CD4-positive, alpha-beta T cell (primary cell): ENCODE data around the gene ENG. TPM values are rescaled to one million over a fixed set of nuclear protein-coding genes. Genes with fewer than 3 reads are reported as not detected.

Experiments
- ATAC-seq: fragments of 200-7000 bp; cut with Tn5 transposase; one replicate; pipeline ENCODE4 v1.10.0; 2022; ENCODE audit warnings: mild to moderate bottlenecking; ENCODE audit not compliant: poor library complexity
- CTCF ChIA-PET: fragments of 350-600 bp; sonication (Branson Sonifier 250); formaldehyde crosslinking; loops from one replicate; lab custom pipeline; 2021; ENCODE audit warnings: antibody characterized with exemption, inconsistent platforms; lab: Charles Lee
- POLR2A ChIA-PET: fragments of 350-600 bp; sonication (Branson Sonifier 250); formaldehyde crosslinking; loops from one replicate; lab custom pipeline; 2021; ENCODE audit warnings: antibody characterized with exemption, inconsistent platforms; lab: Charles Lee
- DNase-seq, 14 experiments: peaks; one replicate each; pipeline ENCODE4 v3.0.0-alpha.2; 2013 to 2020; ENCODE audit warnings: mixed read lengths in 2 of 14
- H3K27ac ChIP-seq, 2 donors: one replicate each; pipeline versions ENCODE4 v1.5.1 to v1.7.0; 2013; ENCODE audit warnings: low read length in 2 of 2, low read depth in 1 of 2, mild to moderate bottlenecking in 1 of 2
- H3K27me3 ChIP-seq, 2 experiments: 1 replicate in 1 of 2; 2 replicates in 1 of 2; pipeline versions ENCODE4 v1.6.1 to v1.7.0; 2013; ENCODE audit warnings: low read length in 2 of 2, control low read depth in 1 of 2, mild to moderate bottlenecking in 1 of 2, moderate library complexity in 1 of 2; ENCODE audit not compliant: insufficient read depth in 2 of 2, control insufficient read depth in 1 of 2
- H3K36me3 ChIP-seq: one replicate; pipeline ENCODE4 v1.6.1; 2013; ENCODE audit warnings: low read length, control low read depth; ENCODE audit not compliant: insufficient read depth
- H3K4me1 ChIP-seq: one replicate; pipeline ENCODE4 v1.6.1; 2013; ENCODE audit warnings: low read length, control low read depth; ENCODE audit not compliant: insufficient read depth
- H3K4me3 ChIP-seq: one replicate; pipeline ENCODE4 v1.5.1; 2013; ENCODE audit warnings: mild to moderate bottlenecking, low read length, moderate library complexity
- H3K9me3 ChIP-seq, 2 experiments: 1 replicate in 1 of 2; 2 replicates in 1 of 2; pipeline versions ENCODE4 v1.6.1 to v1.7.0; 2013; ENCODE audit warnings: low read length in 2 of 2, mild to moderate bottlenecking in 2 of 2, control low read depth in 1 of 2, moderate library complexity in 1 of 2; ENCODE audit not compliant: control insufficient read depth in 1 of 2, insufficient read depth in 1 of 2
- H3K27ac Mint-ChIP-seq: one replicate; pipeline ENCODE4 v1.8.0; 2020; ENCODE audit warnings: mixed read lengths
- H3K27me3 Mint-ChIP-seq: one replicate; pipeline ENCODE4 v1.8.0; 2021; ENCODE audit warnings: mixed read lengths
- H3K36me3 Mint-ChIP-seq: one replicate; pipeline ENCODE4 v1.8.0; 2021; ENCODE audit warnings: low read depth, mixed read lengths
- H3K4me1 Mint-ChIP-seq: one replicate; pipeline ENCODE4 v1.8.0; 2021; ENCODE audit warnings: low read depth, mixed read lengths
- H3K4me3 Mint-ChIP-seq: one replicate; pipeline ENCODE4 v1.8.0; 2020; ENCODE audit warnings: mild to moderate bottlenecking, mixed read lengths
- H3K9me3 Mint-ChIP-seq: one replicate; pipeline ENCODE4 v1.8.0; 2020; ENCODE audit warnings: mixed read lengths
- intact Hi-C, 2 experiments: fragments of 100-400 bp; cut with DNase I in 1 of 2; cut with micrococcal nuclease in 1 of 2; formaldehyde crosslinking; loops; one replicate each; pipeline versions ENCODE4 v1.15.1 to v1.9.0; 2023 to 2025; cut with DNase I, micrococcal nuclease
- total RNA-seq, 174 experiments: library from RNA in 2 of 174; stranded (reverse) in 2 of 174; gene quantifications; one replicate each; pipeline ENCODE4 v1.2.3 and lab custom pipeline; 2021 to 2026
- TF ChIP-seq, protein P1 (sequence below): fragments of 200-600 bp; IDR thresholded peaks from one replicate; pipeline ENCODE4 v1.8.0; 2022; ENCODE audit warnings: antibody characterized with exemption, mild to moderate bottlenecking

Gene ENG
- total RNA-seq, 2 experiments from 2014 or later, result 2.5 to 2.6 TPM

GRCh38 chr9:127769929-127770582 lies 84.4 kb downstream of the ENG start:
- peaks cover 83% of the 10 kb centered on the region for H3K4me1 ChIP-seq
- H3K27ac ChIP-seq, result peak overlapping the region; percentile 90 to 91
- intact Hi-C loops, result no loop called here
- H3K4me1 Mint-ChIP-seq, result peaks cover 78% of the 10 kb centered on the region
- peak in 2 of 14 experiments; percentile 43 to 53 for DNase-seq
- peak overlapping the region; percentile 90 for H3K4me3 Mint-ChIP-seq
- ChIA-PET POLR2A (interaction anchor here (0.8 to 3.8 kb wide), 9 partner anchors 8 to 295 kb away, joined by 3 to 45 read pairs (median 11); partner anchors contain the start of genes CDK9, SH2D3C, ST6GALNAC4 and ST6GALNAC6), CTCF (interaction anchor here (0.6 to 4.6 kb wide), 9 partner anchors 9 to 151 kb away, joined by 3 to 24 read pairs (median 4); partner anchors contain the start of genes CDK9 and TOR2A)
- H3K9me3 ChIP-seq, result no peaks in the 10 kb centered on the region
- peak overlapping the region; percentile 69 for H3K4me3 ChIP-seq
- H3K27ac Mint-ChIP-seq, result peak overlapping the region; percentile 97
- no peaks in the 10 kb centered on the region for H3K9me3 Mint-ChIP-seq
- H3K36me3 Mint-ChIP-seq, result peaks cover 75% of the 10 kb centered on the region
- H3K36me3 ChIP-seq, result peaks cover 63% of the 10 kb centered on the region
- TF ChIP-seq, protein P1, sequence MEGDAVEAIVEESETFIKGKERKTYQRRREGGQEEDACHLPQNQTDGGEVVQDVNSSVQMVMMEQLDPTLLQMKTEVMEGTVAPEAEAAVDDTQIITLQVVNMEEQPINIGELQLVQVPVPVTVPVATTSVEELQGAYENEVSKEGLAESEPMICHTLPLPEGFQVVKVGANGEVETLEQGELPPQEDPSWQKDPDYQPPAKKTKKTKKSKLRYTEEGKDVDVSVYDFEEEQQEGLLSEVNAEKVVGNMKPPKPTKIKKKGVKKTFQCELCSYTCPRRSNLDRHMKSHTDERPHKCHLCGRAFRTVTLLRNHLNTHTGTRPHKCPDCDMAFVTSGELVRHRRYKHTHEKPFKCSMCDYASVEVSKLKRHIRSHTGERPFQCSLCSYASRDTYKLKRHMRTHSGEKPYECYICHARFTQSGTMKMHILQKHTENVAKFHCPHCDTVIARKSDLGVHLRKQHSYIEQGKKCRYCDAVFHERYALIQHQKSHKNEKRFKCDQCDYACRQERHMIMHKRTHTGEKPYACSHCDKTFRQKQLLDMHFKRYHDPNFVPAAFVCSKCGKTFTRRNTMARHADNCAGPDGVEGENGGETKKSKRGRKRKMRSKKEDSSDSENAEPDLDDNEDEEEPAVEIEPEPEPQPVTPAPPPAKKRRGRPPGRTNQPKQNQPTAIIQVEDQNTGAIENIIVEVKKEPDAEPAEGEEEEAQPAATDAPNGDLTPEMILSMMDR, result no peak
- no peak for ATAC-seq
- no peaks in the 10 kb centered on the region for H3K27me3 ChIP-seq
- no peaks in the 10 kb centered on the region for H3K27me3 Mint-ChIP-seq

- peaks cover 81% of the 10 kb centered on the region for H3K4me1 ChIP-seq
- Mint-ChIP-seq H3K27ac (peak overlapping the region; percentile 86), H3K9me3 (no peaks in the 10 kb centered on the region), H3K4me3 (peak overlapping the region; percentile 54), H3K27me3 (no peaks in the 10 kb centered on the region), H3K4me1 (peaks cover 80% of the 10 kb centered on the region), H3K36me3 (peaks cover 79% of the 10 kb centered on the region)
- ChIA-PET POLR2A (interaction anchor here (0.9 to 3.8 kb wide), 7 partner anchors 10 to 147 kb away, joined by 3 to 45 read pairs (median 15); partner anchors contain the start of genes CDK9, PTRH1, SH2D3C and ST6GALNAC4), CTCF (interaction anchor here (0.8 to 4.6 kb wide), 4 partner anchors 16 to 152 kb away, joined by 3 to 24 read pairs (median 4); partner anchors contain the start of genes CDK9 and TOR2A)
- no peak overlapping the region for H3K4me3 ChIP-seq
- TF ChIP-seq, protein P1, result no peak
- DNase-seq (no peak), ATAC-seq (no peak)
- intact Hi-C loops, result no loop called here
- H3K27me3 ChIP-seq, result no peaks in the 10 kb centered on the region
- H3K9me3 ChIP-seq, result no peaks in the 10 kb centered on the region
- H3K36me3 ChIP-seq, result peaks cover 67% of the 10 kb centered on the region
- peak overlapping the region; percentile 47 to 90 for H3K27ac ChIP-seq
These were observed 85.4 kb downstream of the ENG start for GRCh38 chr9:127769101-127769500.

GRCh38 chr9:127768698-127769097 lies 85.8 kb downstream of the ENG start:
- H3K4me1 ChIP-seq, result peaks cover 81% of the 10 kb centered on the region
- no peak overlapping the region for H3K4me3 ChIP-seq
- Mint-ChIP-seq H3K27me3 (no peaks in the 10 kb centered on the region), H3K36me3 (peaks cover 80% of the 10 kb centered on the region), H3K4me3 (peak overlapping the region; percentile 54), H3K27ac (peak overlapping the region; percentile 86), H3K9me3 (no peaks in the 10 kb centered on the region), H3K4me1 (peaks cover 82% of the 10 kb centered on the region)
- DNase-seq, result no peak
- H3K27me3 ChIP-seq, result no peaks in the 10 kb centered on the region
- CTCF ChIA-PET, result interaction anchor here (1.4 kb wide), 1 partner anchor 101 kb away, joined by 4 read pairs; no protein-coding TSS in a partner anchor
- no peaks in the 10 kb centered on the region for H3K9me3 ChIP-seq
- POLR2A ChIA-PET, result interaction anchor here (0.9 to 3.8 kb wide), 5 partner anchors 10 to 148 kb away, joined by 3 to 45 read pairs (median 3); partner anchors contain the start of genes CDK9, PTRH1, SH2D3C and ST6GALNAC4
- H3K36me3 ChIP-seq, result peaks cover 66% of the 10 kb centered on the region
- peak overlapping the region; percentile 69 to 90 for H3K27ac ChIP-seq
- no peak for ATAC-seq
- TF ChIP-seq, protein P1, result no peak
- intact Hi-C loops, result no loop called here
